Measurements from ENCODE around the gene NBL1. TPM values are rescaled to one million over a fixed set of nuclear protein-coding genes. Genes with fewer than 3 reads are reported as not detected.

NBL1 gene
- total RNA-seq, 1 donor from 2014 or later: 159 TPM

GRCh38 chr1:19680644-19681043, 36.5 kb downstream of the NBL1 start:
- Mint-ChIP-seq H3K36me3 (ENCODE audit: low read depth) (no peaks in the 10 kb centered on the region), H3K9me3 (ENCODE audit: low read depth) (no peaks in the 10 kb centered on the region), H3K4me3 (ENCODE audit: unreplicated experiment) (no peak overlapping the region), H3K4me1 (ENCODE audit: low read depth) (peaks cover 3% of the 10 kb centered on the region), H3K27me3 (ENCODE audit: low read depth) (peaks cover 3% of the 10 kb centered on the region), H3K27ac (ENCODE audit: unreplicated experiment) (no peak overlapping the region)
- no peak for TF ChIP-seq CTCF (IDR thresholded peaks at IDR 0.05)
- no peak for DNase-seq (ENCODE audit: low spot score)

GRCh38 chr1:19682257-19682656, 38.1 kb downstream of the NBL1 start:
- TF ChIP-seq CTCF (IDR thresholded peaks at IDR 0.05): no peak
- no peak for DNase-seq (ENCODE audit: low spot score)
- Mint-ChIP-seq H3K4me3 (ENCODE audit: unreplicated experiment) (no peak overlapping the region), H3K27ac (ENCODE audit: unreplicated experiment) (no peak overlapping the region), H3K9me3 (ENCODE audit: low read depth) (no peaks in the 10 kb centered on the region), H3K4me1 (ENCODE audit: low read depth) (peaks cover 3% of the 10 kb centered on the region), H3K36me3 (ENCODE audit: low read depth) (no peaks in the 10 kb centered on the region), H3K27me3 (ENCODE audit: low read depth) (peaks cover 3% of the 10 kb centered on the region)

GRCh38 chr1:19682901-19683300, 38.8 kb downstream of the NBL1 start:
- DNase-seq (ENCODE audit: low spot score): no peak
- Mint-ChIP-seq H3K9me3 (ENCODE audit: low read depth) (no peaks in the 10 kb centered on the region), H3K4me3 (ENCODE audit: unreplicated experiment) (no peak overlapping the region), H3K36me3 (ENCODE audit: low read depth) (no peaks in the 10 kb centered on the region), H3K4me1 (ENCODE audit: low read depth) (peaks cover 3% of the 10 kb centered on the region), H3K27me3 (ENCODE audit: low read depth) (peaks cover 3% of the 10 kb centered on the region), H3K27ac (ENCODE audit: unreplicated experiment) (no peak overlapping the region)
- TF ChIP-seq CTCF (IDR thresholded peaks at IDR 0.05): no peak

- Mint-ChIP-seq H3K4me3 (ENCODE audit: unreplicated experiment) (no peak overlapping the region), H3K4me1 (ENCODE audit: low read depth) (peaks cover 3% of the 10 kb centered on the region), H3K36me3 (ENCODE audit: low read depth) (no peaks in the 10 kb centered on the region), H3K27me3 (ENCODE audit: low read depth) (no peaks in the 10 kb centered on the region), H3K9me3 (ENCODE audit: low read depth) (no peaks in the 10 kb centered on the region), H3K27ac (ENCODE audit: unreplicated experiment) (no peak overlapping the region)
- TF ChIP-seq CTCF (IDR thresholded peaks at IDR 0.05): no peak
- DNase-seq (ENCODE audit: low spot score): no peak
Observed at GRCh38 chr1:19683351-19683750, 39.2 kb downstream of the NBL1 start.

GRCh38 chr1:19684677-19685076, 40.6 kb downstream of the NBL1 start:
- H3K9me3 Mint-ChIP-seq (ENCODE audit: low read depth): no peaks in the 10 kb centered on the region
- H3K4me1 Mint-ChIP-seq (ENCODE audit: low read depth): peaks cover 3% of the 10 kb centered on the region

More at GRCh38 chr1:19684677-19685076, 40.6 kb downstream of the NBL1 start:
- Mint-ChIP-seq H3K27ac (ENCODE audit: unreplicated experiment) (no peak overlapping the region), H3K36me3 (ENCODE audit: low read depth) (no peaks in the 10 kb centered on the region), H3K27me3 (ENCODE audit: low read depth) (no peaks in the 10 kb centered on the region), H3K4me3 (ENCODE audit: unreplicated experiment) (no peak overlapping the region)
- DNase-seq (ENCODE audit: low spot score): no peak
- TF ChIP-seq CTCF (IDR thresholded peaks at IDR 0.05): no peak

Measured in chondrocyte (in vitro differentiated cells).